Measurements from ENCODE around the gene HRG.
"Not testable (repeated sequence)": the region's sequence is repeated elsewhere in the genome, so short reads cannot be mapped to it uniquely, and the experiment has no call there.

HRG gene

DNA sequence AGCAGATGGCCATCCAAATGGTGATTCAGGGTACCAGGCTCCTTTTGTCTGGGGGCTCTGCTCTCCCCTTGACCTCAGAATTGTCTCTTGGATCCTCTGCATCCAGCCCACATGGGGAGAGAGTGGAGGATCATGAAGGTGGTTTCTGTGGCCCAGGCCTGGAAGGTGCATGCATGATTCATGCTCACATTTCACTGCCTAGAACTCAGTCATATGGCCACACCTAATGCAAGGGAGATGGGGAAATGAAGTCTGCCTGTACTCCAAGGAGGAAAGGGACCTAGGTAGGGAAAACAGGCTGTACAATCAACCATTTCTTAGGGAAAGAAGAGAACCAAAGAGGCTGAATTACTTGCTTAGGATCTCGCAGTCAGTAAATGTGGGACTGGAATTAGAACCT, 15.1 kb downstream of the HRG start:
- POLR2A ChIA-PET: no interaction called here
- CTCF ChIA-PET: interaction anchor here (1.2 kb wide), 1 partner anchor 39 kb away, joined by 3 read pairs; no protein-coding TSS in a partner anchor
- DNase-seq (ENCODE audit: extremely low spot score): no peak
- TF ChIP-seq, protein P1, sequence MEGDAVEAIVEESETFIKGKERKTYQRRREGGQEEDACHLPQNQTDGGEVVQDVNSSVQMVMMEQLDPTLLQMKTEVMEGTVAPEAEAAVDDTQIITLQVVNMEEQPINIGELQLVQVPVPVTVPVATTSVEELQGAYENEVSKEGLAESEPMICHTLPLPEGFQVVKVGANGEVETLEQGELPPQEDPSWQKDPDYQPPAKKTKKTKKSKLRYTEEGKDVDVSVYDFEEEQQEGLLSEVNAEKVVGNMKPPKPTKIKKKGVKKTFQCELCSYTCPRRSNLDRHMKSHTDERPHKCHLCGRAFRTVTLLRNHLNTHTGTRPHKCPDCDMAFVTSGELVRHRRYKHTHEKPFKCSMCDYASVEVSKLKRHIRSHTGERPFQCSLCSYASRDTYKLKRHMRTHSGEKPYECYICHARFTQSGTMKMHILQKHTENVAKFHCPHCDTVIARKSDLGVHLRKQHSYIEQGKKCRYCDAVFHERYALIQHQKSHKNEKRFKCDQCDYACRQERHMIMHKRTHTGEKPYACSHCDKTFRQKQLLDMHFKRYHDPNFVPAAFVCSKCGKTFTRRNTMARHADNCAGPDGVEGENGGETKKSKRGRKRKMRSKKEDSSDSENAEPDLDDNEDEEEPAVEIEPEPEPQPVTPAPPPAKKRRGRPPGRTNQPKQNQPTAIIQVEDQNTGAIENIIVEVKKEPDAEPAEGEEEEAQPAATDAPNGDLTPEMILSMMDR (IDR thresholded peaks at IDR 0.05; ENCODE audit: control extremely low read depth, extremely low read depth, low read depth, missing control alignments): no peak

DNA sequence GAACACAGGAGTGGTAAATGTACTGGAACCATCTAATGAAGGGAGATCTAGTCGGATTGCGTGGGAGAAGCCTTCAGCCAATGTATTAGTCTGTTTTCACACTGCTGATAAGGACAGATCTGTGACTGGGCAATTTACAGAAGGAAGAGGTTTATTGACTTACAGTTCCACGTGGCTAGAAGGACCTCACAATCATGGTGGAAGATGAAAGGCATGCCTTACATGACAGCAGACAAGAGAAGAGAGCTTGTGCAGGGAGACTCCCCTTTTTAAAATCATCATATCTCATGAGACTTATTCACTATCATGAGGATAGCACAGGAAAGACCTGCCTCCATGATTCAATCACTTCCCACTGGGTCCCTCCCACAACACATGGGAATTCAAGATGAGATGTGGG, 17.0 kb downstream of the HRG start:
- ChIA-PET POLR2A (no interaction called here), CTCF (interaction anchor here (1.3 kb wide), 1 partner anchor 67 kb away, joined by 3 read pairs; no protein-coding TSS in a partner anchor)
- TF ChIP-seq, protein P1 (IDR thresholded peaks at IDR 0.05; ENCODE audit: control extremely low read depth, extremely low read depth, low read depth, missing control alignments): no peak
- no peak for DNase-seq (ENCODE audit: extremely low spot score)

DNA sequence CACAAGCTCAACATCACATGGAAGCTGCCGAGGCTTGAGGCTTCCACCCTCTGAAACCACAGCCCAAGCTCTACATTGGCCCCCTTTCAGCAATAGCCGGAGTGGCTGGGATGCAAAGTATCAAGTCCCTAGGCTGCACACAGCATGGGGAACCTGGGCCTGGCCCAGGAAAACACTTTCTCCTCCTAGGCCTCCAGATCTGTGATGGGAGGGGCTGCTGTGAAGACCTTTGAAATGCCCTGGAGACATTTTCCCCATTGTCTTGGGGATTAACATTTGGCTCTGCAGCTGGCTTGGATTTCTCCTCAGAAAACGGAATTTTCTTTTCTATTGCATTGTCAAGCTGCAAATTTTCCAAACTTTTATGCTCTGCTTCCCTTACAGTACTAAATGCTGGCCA, 18.2 kb downstream of the HRG start:
- no peak for DNase-seq (ENCODE audit: extremely low spot score)
- ChIA-PET CTCF (no interaction called here), POLR2A (no interaction called here)
- TF ChIP-seq, protein P1 (IDR thresholded peaks at IDR 0.05; ENCODE audit: control extremely low read depth, extremely low read depth, low read depth, missing control alignments): no peak

DNA sequence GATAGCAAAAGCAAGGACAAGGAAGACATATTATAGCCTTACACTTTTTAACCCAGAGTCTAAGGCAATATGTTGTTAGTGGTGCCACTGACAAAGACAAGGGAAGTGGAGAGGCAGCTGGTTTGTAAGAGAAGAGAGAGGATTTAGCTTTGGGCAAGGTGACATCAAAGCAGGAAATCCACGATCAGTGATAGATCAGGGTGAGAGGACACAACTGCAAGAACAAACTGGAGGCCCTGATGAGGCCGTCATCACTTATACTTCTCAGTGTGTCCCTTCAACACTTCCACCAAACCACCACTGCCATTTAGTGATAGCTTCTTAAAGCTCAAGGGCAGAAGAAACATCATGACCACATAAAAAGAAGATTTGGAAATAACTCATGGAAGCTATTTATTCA, 20.7 kb downstream of the HRG start:
- POLR2A ChIA-PET; DNase-seq (ENCODE audit: extremely low spot score): not testable (repeated sequence)
- CTCF ChIA-PET: interaction anchor here (1.0 to 1.4 kb wide), 2 partner anchors 12 to 69 kb away, joined by 3 to 4 read pairs; no protein-coding TSS in a partner anchor

DNA sequence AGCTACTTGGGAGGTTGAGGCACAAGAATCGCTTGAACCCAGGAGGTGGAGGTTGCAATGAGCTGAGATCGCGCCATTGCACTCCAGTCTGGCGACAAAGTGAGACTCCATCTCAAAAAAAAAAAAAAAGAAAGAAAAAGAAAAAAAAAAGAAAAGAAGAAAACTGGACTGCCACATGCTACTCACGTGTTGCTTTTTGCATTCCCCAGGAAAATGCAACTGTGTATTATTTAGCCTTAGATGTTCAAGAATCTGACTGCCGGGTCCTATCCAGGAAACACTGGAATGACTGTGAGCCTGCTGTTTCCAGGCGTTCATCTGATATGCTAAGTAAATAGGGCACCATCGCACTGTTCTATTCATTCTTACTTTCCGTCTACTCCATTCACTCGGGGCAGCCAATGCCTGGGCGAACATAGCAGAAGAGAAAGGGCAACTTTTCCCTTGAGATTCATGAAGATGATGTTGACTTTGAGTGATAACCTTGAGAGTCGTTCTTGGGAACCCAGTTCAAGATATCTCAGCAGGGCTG, 21.4 kb downstream of the HRG start:
- ChIA-PET CTCF (interaction anchor here (1.0 to 1.4 kb wide), 2 partner anchors 11 to 70 kb away, joined by 3 to 4 read pairs; no protein-coding TSS in a partner anchor), POLR2A (no interaction called here)
- DNase-seq (ENCODE audit: extremely low spot score): no peak
- TF ChIP-seq, protein P1 (IDR thresholded peaks at IDR 0.05; ENCODE audit: control extremely low read depth, extremely low read depth, low read depth, missing control alignments): no peak

DNA sequence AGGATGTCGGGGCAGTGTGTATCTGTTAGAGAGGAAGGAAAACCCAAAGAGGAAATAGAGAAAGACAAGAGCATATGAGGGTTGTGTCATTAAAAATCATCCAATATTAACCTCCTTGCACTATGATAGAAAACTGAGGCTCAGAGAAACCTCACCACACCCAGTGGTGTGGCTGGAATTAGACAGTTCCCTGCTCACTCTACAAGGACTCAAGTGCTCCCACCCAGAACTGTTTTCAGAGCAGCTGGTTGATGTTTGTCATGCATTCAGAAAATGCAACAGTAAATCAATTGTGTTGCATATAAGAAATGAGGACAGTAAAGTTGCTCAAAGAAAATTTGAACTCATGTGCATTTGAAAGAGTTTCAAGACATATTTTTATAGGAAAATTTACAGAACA, 24.5 kb downstream of the HRG start:
- POLR2A ChIA-PET: not testable (repeated sequence)

DNA sequence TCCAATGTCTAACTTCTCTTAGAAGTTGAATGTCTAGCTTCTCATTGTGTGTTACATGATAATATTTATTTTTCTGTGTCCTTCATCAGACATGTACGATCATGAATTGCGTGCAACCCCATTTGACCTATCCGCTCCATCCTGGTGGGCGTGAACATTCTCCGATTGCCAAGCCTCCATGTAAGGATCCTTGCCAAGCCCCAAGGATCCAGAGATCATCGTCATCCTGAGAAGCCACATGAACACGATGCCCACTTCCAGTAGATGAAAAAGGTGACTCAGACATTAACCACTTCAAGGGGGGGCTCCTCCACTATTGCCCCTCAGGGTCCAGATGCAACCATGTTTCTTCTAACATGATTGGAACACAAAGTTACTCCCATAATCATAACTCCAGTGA, 25.9 kb downstream of the HRG start:
- ChIA-PET CTCF (no interaction called here), POLR2A (no interaction called here)
- DNase-seq (ENCODE audit: extremely low spot score): no peak
- TF ChIP-seq, protein P1 (IDR thresholded peaks at IDR 0.05; ENCODE audit: control extremely low read depth, extremely low read depth, low read depth, missing control alignments): no peak

More for the DNA sequence above, 24.5 kb downstream of the HRG start:
- CTCF ChIA-PET; DNase-seq (ENCODE audit: extremely low spot score): not testable (repeated sequence)

DNA sequence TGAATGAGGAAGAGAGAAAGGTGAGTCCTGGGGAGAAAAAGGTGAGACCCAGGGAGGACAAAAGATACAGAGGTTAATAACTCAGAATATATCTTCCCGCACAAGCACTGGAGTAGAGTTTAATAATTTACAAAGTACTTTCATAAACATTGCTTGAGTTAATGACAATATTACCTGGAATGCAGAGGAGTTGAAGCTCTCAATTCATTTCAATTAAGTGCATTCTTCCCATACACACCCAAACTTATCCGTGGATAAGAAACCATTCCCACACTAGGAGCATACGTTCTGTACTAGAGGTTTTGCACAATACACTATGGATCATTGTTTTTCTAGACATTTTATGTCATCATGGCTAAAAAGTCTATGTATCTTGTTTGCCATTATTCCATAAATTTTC, 28.0 kb downstream of the HRG start:
- TF ChIP-seq, protein P1 (IDR thresholded peaks at IDR 0.05; ENCODE audit: control extremely low read depth, extremely low read depth, low read depth, missing control alignments): no peak
- no peak for DNase-seq (ENCODE audit: extremely low spot score)
- POLR2A ChIA-PET: no interaction called here
- CTCF ChIA-PET: interaction anchor here (0.6 kb wide), 1 partner anchor 537 kb away, joined by 3 read pairs; no protein-coding TSS in a partner anchor

Measured in GM10248 (cell line).